HG03097 (cell line): ENCODE data around the gene NXPE1.

ENCODE experiments used
- ATAC-seq: cut with Tn5 transposase; IDR thresholded peaks from one replicate; pipeline ENCODE4 v1.9.1; 2021; ENCODE audit not compliant: unreplicated experiment, low FRiP score

NXPE1 gene

GRCh38 chr11:114563077-114563476 lies 3.4 kb upstream of the NXPE1 start:
- no peak for ATAC-seq

- no peak for ATAC-seq
Measured at GRCh38 chr11:114562166-114562916, 2.7 kb upstream of the NXPE1 start.

- no peak for ATAC-seq
Measured at GRCh38 chr11:114556135-114556534, 3.5 kb downstream of the NXPE1 start.

- no peak for ATAC-seq
Measured at GRCh38 chr11:114553642-114554041, 6.0 kb downstream of the NXPE1 start.

GRCh38 chr11:114551060-114551459 lies 8.6 kb downstream of the NXPE1 start:
- ATAC-seq: no peak

- ATAC-seq: no peak
Measured at GRCh38 chr11:114525682-114526081, 34.0 kb downstream of the NXPE1 start.

GRCh38 chr11:114524122-114524521 lies 35.6 kb downstream of the NXPE1 start:
- no peak for ATAC-seq

GRCh38 chr11:114522818-114523217 lies 36.9 kb downstream of the NXPE1 start:
- ATAC-seq: no peak

GRCh38 chr11:114511538-114511937 lies 48.1 kb downstream of the NXPE1 start:
- ATAC-seq: no peak

- no peak for ATAC-seq
Measured at GRCh38 chr11:114511079-114511478, 48.6 kb downstream of the NXPE1 start.

- no peak for ATAC-seq
Measured at GRCh38 chr11:114501901-114502300, 57.8 kb downstream of the NXPE1 start.

GRCh38 chr11:114499756-114500155 lies 59.9 kb downstream of the NXPE1 start:
- no peak for ATAC-seq

GRCh38 chr11:114496915-114497314 lies 62.8 kb downstream of the NXPE1 start:
- no peak for ATAC-seq

- no peak for ATAC-seq
Measured at GRCh38 chr11:114483929-114484328, 75.8 kb downstream of the NXPE1 start.

GRCh38 chr11:114482114-114482513 lies 77.6 kb downstream of the NXPE1 start:
- no peak for ATAC-seq

- ATAC-seq: no peak
Measured at GRCh38 chr11:114479331-114479730, 80.3 kb downstream of the NXPE1 start.

GRCh38 chr11:114478768-114479167 lies 80.9 kb downstream of the NXPE1 start:
- no peak for ATAC-seq

- no peak for ATAC-seq
Measured at GRCh38 chr11:114478001-114478410, 81.7 kb downstream of the NXPE1 start.

- ATAC-seq: no peak
Measured at GRCh38 chr11:114472661-114473060, 87.0 kb downstream of the NXPE1 start.
